Measurements from ENCODE around the gene STX5. TPM values are rescaled to one million over a fixed set of nuclear protein-coding genes. Genes with fewer than 3 reads are reported as not detected.

The STX5 gene
- total and polyA plus RNA-seq, 9 of the 15 experiments (the other 6 are each of a cell fraction or from before 2014, with no cell fraction given) = 2.8 to 28.6 (median 23.7) TPM

- TF ChIP-seq RBFOX2 (IDR thresholded peaks at IDR 0.05; ENCODE audit: low read depth, low read length) = peak; percentile 90
- no peak for TF ChIP-seq ZC3H4 (CRISPR knock-in tag; IDR thresholded peaks at IDR 0.05; ENCODE audit: borderline replicate concordance)
- no peak for TF ChIP-seq ZNF507 (tag; conservative IDR thresholded peaks at IDR 0.05)
- no peak for TF ChIP-seq AFF1 (IDR thresholded peaks at IDR 0.05; ENCODE audit: low read depth in 1 of 2, partially characterized antibody in 2 of 2)
- TF ChIP-seq TBP (optimal IDR thresholded peaks at IDR 0.05; ENCODE audit: low read depth, low read length) = peak; percentile 67
- peak; percentile 27; the same call in 1 of the 2 replicates for TF ChIP-seq TCF3 (CRISPR knock-in tag; IDR thresholded peaks at IDR 0.05)
- TF ChIP-seq PATZ1 (CRISPR knock-in tag; IDR thresholded peaks at IDR 0.05; ENCODE audit: borderline replicate concordance) = 0 out of 2 replicates have a peak, but pooled peaks have one; percentile 36
- TF ChIP-seq HNRNPH1 (optimal IDR thresholded peaks at IDR 0.05; ENCODE audit: low read depth, low read length) = no peak
- peak; percentile 38 for TF ChIP-seq NCOR1 (IDR thresholded peaks at IDR 0.05)
- no peak for TF ChIP-seq ZNF165 (CRISPR knock-in tag; IDR thresholded peaks at IDR 0.05; ENCODE audit: borderline replicate concordance)
- no peak for TF ChIP-seq HBP1 (CRISPR knock-in tag; IDR thresholded peaks at IDR 0.05)
- TF ChIP-seq NELFE (IDR thresholded peaks at IDR 0.05; ENCODE audit: insufficient read depth, insufficient read length) = no peak
- peak; percentile 78; the same call in 1 of the 2 replicates for TF ChIP-seq TFAP4 (CRISPR knock-in tag; IDR thresholded peaks at IDR 0.05; ENCODE audit: borderline replicate concordance)
- no peak for TF ChIP-seq RBM15 (IDR thresholded peaks at IDR 0.05; ENCODE audit: insufficient read depth, low read length)
- TF ChIP-seq ZNF766 (CRISPR knock-in tag; conservative IDR thresholded peaks at IDR 0.05) = no peak
- TF ChIP-seq TCF7 (IDR thresholded peaks at IDR 0.05; ENCODE audit: borderline replicate concordance) = no peak
- peak; percentile 38 to 42; a peak in 3 of 4 replicates for TF ChIP-seq NRF1 (conservative IDR thresholded peaks at IDR 0.05 in 1 of 2, IDR thresholded peaks at IDR 0.05 in 1 of 2)
These were observed 40.2 kb downstream of the STX5 start, which contains the start of gene TMEM223 (continued) for GRCh38 chr11:62791501-62792201.

All from K562 (cell line).